HEK293 (cell line): ENCODE measurements around the gene MKLN1.

Source experiments
- YY1 ChIP-seq: fragments of 450-650 bp; formaldehyde crosslinking; IDR thresholded peaks from 2 replicates; pipeline ENCODE4 v1.5.1; 2018; ENCODE audit warnings: missing biosample characterization, missing genetic modification characterization
- ZBTB26 ChIP-seq: fragments of 450-650 bp; formaldehyde crosslinking; optimal IDR thresholded peaks from 2 replicates; pipeline ENCODE3; 2016; ENCODE audit warnings: missing biosample characterization, mild to moderate bottlenecking, missing genetic modification characterization
- ZNF24 ChIP-seq: fragments of 450-650 bp; formaldehyde crosslinking; IDR thresholded peaks from 2 replicates; pipeline ENCODE4 v1.5.1; 2016; ENCODE audit warnings: missing biosample characterization, missing genetic modification characterization
- TF ChIP-seq, protein P1 (sequence below): fragments of 450-650 bp; formaldehyde crosslinking; IDR thresholded peaks from 2 replicates; pipeline ENCODE4 v1.5.1; 2016; ENCODE audit warnings: missing biosample characterization, missing genetic modification characterization

- no peak for TF ChIP-seq ZNF24 (tag by site-specific recombination)
- TF ChIP-seq, protein P1, sequence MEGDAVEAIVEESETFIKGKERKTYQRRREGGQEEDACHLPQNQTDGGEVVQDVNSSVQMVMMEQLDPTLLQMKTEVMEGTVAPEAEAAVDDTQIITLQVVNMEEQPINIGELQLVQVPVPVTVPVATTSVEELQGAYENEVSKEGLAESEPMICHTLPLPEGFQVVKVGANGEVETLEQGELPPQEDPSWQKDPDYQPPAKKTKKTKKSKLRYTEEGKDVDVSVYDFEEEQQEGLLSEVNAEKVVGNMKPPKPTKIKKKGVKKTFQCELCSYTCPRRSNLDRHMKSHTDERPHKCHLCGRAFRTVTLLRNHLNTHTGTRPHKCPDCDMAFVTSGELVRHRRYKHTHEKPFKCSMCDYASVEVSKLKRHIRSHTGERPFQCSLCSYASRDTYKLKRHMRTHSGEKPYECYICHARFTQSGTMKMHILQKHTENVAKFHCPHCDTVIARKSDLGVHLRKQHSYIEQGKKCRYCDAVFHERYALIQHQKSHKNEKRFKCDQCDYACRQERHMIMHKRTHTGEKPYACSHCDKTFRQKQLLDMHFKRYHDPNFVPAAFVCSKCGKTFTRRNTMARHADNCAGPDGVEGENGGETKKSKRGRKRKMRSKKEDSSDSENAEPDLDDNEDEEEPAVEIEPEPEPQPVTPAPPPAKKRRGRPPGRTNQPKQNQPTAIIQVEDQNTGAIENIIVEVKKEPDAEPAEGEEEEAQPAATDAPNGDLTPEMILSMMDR (tag by site-specific recombination): no peak
- no peak for TF ChIP-seq YY1
- no peak for TF ChIP-seq ZBTB26
These were observed 218.4 kb downstream of the MKLN1 start for GRCh38 chr7:131546126-131546525.
